HCEC 1CT (cell line): Measurements from ENCODE around the gene PACSIN2.
A peak's percentile ranks its signal among the peaks of the same experiment; 100 is the strongest.
"Not testable (repeated sequence)": the region's sequence is repeated elsewhere in the genome, so short reads cannot be mapped to it uniquely, and the experiment has no call there.

Source experiments
- DNase-seq: peaks from one replicate; pipeline ENCODE4 v3.0.0-alpha.2; 2017

Gene PACSIN2

GRCh38 chr22:43014869-43015676 is at the start of gene PACSIN2:
TSS of gene PACSIN2 (minus strand) at chr22:43015149. CDS start at chr22:42912080, 103,069 bp downstream.
- peak; percentile 98 for DNase-seq

GRCh38 chr22:43060183-43060582 is 45.2 kb upstream of the PACSIN2 start:
- no peak for DNase-seq

DNA sequence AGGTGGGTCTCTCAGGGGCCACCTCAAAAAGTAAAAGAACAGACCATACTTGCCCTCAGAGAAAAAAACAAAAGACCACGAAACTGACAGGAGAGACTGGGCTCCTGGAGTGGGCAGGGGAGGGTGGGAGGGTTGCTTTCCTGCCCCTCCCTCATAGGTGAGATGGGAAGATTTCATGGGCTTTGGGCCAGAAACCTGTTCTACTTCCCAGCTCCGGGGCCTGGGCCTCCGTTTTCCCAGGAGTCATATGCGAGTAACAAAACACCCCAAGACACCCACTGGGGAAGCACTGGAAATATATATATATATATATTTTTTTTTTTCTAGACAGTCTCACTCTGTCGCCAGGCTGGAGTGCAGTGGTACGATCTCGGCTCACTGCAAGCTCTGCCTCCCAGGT is 42.7 kb upstream of the PACSIN2 start:
- DNase-seq = no peak

DNA sequence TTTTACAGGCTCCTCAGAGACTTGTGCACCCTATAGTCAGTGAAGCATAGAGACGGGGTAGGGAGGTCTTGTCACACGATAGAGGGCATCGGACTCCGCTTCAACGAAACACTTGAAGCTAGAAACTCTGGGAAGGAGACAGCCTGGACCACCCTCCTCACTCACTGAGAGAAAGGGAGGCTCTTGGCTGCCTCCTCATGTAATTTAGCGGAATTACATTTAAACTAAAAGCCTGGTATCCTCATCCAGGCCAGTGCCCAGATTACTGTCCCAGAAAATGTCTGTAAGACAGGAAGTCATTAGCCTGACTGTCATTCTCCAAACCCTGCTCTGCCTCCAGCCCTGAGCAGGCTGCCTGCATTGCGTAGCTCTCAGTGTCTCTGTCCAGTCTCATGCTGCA is 38.2 kb upstream of the PACSIN2 start:
- DNase-seq = no peak

GRCh38 chr22:43050995-43051394 is 36.0 kb upstream of the PACSIN2 start:
- DNase-seq = no peak

- DNase-seq = no peak
Measured at GRCh38 chr22:43047605-43048004, 32.7 kb upstream of the PACSIN2 start.

DNA sequence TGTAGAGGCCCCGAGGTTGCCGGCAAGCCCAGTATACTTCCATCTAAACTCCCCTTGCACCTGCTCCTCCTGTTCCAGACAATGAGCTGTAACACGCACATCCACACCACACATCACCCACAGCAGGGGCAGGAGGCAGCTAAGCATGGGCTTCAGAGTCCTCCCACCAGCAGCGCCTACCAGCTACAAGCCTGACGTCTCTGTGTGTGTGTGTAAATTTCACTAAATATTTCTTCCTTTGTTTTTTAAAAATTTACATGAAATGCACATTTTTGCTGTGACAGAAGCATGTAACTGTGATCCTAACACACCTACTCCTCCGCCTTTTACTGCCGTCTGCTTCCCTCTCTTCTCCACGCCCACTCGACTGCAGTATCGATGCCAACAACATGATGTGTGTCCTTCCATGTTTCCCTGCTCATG is 29.4 kb upstream of the PACSIN2 start:
- no peak for DNase-seq

DNA sequence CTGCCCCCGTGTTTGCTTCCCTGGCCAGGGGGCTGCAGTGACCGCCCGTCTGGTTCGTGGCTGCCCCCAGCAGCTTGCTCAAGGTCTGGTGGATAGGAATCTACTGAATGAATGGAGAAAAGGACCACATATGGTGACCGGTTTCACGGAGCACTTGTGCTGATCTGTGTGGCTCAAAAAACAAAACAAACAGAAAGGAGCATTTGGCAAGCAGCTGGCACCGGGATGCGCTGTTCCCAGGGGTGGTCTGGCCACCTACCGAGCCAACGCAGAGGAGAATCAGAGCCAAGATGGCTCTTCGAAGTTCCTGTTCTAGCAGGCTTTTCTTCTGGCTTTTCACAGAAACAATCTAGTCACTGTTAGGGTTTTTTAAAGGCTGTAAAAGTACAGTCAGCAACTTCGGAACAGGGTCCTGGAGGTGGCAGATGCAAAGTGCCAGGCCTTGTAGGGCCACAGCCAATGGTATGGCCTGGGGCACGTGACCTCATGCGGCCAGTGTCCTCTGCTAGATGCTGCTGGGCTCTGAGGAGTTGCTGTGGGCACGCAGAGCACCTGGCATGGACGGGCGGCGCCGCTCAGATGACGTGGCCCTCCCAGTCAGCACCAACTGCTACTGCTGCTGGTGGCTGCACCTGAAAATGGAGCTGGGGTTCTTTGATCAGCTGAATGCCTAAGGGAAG is 27.3 kb upstream of the PACSIN2 start:
- no peak for DNase-seq

DNA sequence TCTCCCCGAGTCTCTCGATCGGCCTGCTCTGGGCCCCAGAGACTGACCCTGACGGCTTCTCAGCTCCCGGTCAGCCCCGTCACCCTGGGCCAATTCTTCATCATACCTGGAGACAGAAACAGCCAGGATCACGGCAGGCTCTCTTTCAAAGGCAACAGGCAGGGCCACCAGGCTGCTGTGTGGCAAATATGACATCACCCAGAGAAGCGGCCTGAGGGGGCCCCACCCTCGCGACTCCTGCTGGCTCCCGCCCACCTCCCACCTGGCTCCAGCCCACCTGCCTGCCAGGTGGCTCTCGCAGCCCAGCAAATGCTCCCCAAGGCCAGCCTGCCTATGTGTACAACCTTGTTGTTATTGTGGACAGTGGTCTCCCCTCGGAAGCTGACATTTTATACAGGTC is 24.9 kb upstream of the PACSIN2 start:
- no peak for DNase-seq

GRCh38 chr22:43038325-43038724 is 23.4 kb upstream of the PACSIN2 start:
- no peak for DNase-seq

DNA sequence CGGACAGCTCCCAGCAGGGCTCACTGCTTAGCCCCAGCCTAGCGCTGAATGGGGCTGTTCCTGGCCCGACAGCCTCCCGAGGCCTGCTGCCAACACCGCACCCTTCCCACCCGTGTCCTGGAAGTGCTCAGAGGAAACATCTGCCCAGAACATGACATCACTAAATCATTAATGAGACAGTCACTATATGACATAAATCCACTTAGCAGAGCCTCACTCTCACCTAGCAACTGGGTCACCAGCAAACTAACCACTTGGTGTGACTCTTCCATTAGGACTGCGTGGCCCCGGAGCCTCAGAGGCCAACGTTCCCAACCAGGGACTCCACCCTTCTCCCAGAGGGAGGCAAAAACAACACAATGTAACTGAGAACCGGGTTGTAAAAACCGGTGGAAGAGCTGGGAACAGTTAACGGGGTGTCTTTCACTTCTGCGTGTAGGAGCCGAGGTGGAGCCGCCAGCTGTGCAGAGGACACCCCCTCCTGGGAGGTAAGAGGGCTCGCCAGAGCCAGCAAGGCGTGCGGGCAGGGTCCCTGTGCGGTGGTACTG is 21.4 kb upstream of the PACSIN2 start:
- DNase-seq = peak; percentile 49

DNA sequence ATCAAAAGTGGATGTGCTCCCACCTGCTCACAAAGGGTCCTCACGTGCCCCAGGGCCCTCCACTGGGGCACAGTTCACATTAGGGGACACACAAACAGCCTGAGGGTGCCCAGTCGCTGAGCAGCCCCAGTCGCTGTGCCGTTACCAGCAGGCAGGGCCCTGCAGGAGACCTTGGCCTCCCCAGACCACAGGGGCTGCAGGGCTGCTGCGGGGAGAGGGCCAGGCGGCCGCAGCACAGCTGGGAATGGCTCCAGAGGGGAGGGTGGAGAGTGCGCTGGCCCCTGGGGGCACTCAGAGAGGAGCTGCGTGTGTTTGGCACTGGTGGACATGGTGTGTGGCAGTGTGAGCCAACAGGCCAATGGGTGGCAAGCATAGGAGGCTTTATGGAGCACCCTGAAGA is 20.3 kb upstream of the PACSIN2 start:
- no peak for DNase-seq

GRCh38 chr22:43031617-43032016 is 16.7 kb upstream of the PACSIN2 start:
- DNase-seq = no peak

- DNase-seq = no peak
Measured at GRCh38 chr22:43018615-43019014, 3.7 kb upstream of the PACSIN2 start.

- DNase-seq = no peak
Measured at GRCh38 chr22:43017525-43018460, 2.8 kb upstream of the PACSIN2 start.

GRCh38 chr22:43016150-43016549 is 1.2 kb upstream of the PACSIN2 start:
- not testable (repeated sequence) for DNase-seq

- DNase-seq = no peak
Measured at GRCh38 chr22:43015677-43016042, 711 bp upstream of the PACSIN2 start.

- peak; percentile 39 for DNase-seq
Measured at GRCh38 chr22:43014316-43014868, 557 bp downstream of the PACSIN2 start.

DNA sequence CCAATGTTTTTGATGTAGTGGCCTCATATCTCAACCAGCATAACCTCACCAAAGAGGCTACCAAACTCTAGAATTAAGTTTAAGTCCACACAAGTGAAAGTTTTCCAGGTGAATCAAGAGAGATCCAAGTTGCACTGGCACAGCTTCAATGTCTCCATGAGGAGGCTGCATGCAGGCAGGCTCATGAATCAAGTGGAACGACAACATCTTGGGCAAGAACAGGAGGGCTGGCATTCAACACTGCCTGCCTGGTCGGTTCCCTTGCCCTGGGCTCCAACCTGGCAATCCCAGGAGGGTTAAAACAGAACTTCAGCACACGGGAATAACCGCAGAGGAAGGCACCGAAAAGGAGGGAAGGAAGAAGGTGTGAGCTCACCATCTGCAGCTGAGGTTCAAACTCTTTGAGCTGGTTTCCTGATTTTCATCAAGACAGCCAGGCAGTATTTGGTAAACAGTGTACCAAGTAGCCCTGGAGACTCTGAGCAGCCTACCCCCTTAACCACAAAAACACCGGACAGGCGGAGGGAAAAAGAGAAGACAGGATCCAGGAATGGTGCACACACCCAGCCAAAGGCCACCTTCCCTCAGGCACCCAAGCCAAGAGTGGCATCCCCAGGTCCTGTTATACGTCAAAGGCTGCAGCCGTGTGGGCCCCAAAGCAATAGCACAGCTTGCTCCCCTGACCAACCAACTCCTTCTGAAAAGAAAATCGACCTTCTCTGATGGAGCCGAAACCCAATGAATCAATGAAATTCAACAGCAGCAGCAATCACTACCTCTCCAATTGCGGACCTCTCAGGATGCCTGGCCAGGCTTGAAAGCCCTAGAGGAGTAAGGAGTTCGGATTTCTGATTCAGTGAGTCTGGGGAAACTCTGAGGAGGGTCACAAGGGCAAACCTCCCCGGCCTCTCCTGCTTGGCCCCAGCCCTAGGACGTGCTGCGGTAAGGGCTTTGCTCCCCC is 1.3 kb downstream of the PACSIN2 start:
- peak; percentile 16 for DNase-seq

GRCh38 chr22:43012390-43012789 is 2.6 kb downstream of the PACSIN2 start:
- no peak for DNase-seq

DNA sequence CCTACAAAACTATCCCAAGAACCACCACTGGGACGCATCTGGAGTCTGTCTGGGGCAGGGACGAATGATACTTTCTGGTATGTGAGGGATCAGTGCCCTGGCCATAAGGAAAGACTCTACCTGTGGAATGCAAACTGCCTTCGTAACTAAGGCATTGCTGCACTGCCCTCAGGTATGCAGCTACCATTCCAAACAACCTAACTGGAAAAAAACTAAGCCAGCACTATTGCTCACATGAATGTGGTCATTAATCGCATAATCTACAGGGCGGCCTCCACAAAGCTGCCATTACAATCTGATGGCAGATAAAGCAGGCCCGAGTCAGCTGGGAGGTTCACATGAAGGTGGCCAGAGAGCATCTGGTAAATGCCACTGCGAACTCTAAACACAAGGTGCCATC is 3.9 kb downstream of the PACSIN2 start:
- DNase-seq = no peak
